Bronchial epithelial cell (primary cell): ENCODE measurements around the gene SHISA6. TPM values are rescaled to one million over a fixed set of nuclear protein-coding genes. Genes with fewer than 3 reads are reported as not detected.

ENCODE experiments used
- DNase-seq: peaks from one replicate; pipeline ENCODE4 v3.0.0-alpha.2; 2010; ENCODE audit warnings: low read depth
- FAIRE-seq: peaks from 2 replicates; lab custom pipeline; 2011; peaks lifted over from hg19 to GRCh38; lab: Jason Lieb, UNC
- H3K27me3 ChIP-seq: 2 replicates; pipeline ENCODE4 v1.5.1; 2011; ENCODE audit warnings: low read length; ENCODE audit not compliant: control insufficient read depth, insufficient read depth
- H3K36me3 ChIP-seq: 2 replicates; pipeline ENCODE4 v1.5.1; 2011; ENCODE audit warnings: low read length; ENCODE audit not compliant: control insufficient read depth, insufficient read depth
- H3K4me3 ChIP-seq: 2 replicates; pipeline ENCODE4 v1.5.1; 2011; ENCODE audit warnings: mild to moderate bottlenecking, low read depth, low read length, control low read depth
- CTCF ChIP-seq: IDR thresholded peaks from 2 replicates; pipeline ENCODE4 v1.5.1; 2011; ENCODE audit warnings: mild to moderate bottlenecking, moderate library complexity, low read length, control low read depth, inconsistent platforms; ENCODE audit not compliant: insufficient read depth, severe bottlenecking
- total RNA-seq: library from RNA; depleted of rRNA; stranded (reverse); fragments of >200 nt; gene quantifications from 2 replicates; pipeline ENCODE4 v1.2.1, GENCODE V29; 2014

The SHISA6 gene
- total RNA-seq, 1 donor from 2014 or later = not detected

GRCh38 chr17:11264183-11264871 lies 23.3 kb downstream of the SHISA6 start:
- FAIRE-seq = no peak
- no peaks in the 10 kb centered on the region for H3K27me3 ChIP-seq
- no peaks in the 10 kb centered on the region for H3K36me3 ChIP-seq
- no peak overlapping the region for H3K4me3 ChIP-seq
- peak; percentile 5 for DNase-seq
- no peak for TF ChIP-seq CTCF

- FAIRE-seq (no peak), DNase-seq (no peak)
- Histone ChIP-seq H3K4me3 (no peak overlapping the region), H3K27me3 (no peaks in the 10 kb centered on the region), H3K36me3 (no peaks in the 10 kb centered on the region)
- TF ChIP-seq CTCF = no peak
Observed at GRCh38 chr17:11267999-11268575, 27.1 kb downstream of the SHISA6 start.

- no peak for TF ChIP-seq CTCF
- Histone ChIP-seq H3K4me3 (no peak overlapping the region), H3K27me3 (no peaks in the 10 kb centered on the region), H3K36me3 (no peaks in the 10 kb centered on the region)
- FAIRE-seq = no peak
- no peak for DNase-seq
Observed at GRCh38 chr17:11269210-11269609, 28.2 kb downstream of the SHISA6 start.

- DNase-seq (no peak), FAIRE-seq (no peak)
- TF ChIP-seq CTCF = no peak
- no peak overlapping the region for H3K4me3 ChIP-seq
- no peaks in the 10 kb centered on the region for H3K27me3 ChIP-seq
- no peaks in the 10 kb centered on the region for H3K36me3 ChIP-seq
Observed at GRCh38 chr17:11272191-11272590, 31.2 kb downstream of the SHISA6 start.

GRCh38 chr17:11273596-11273995 lies 32.6 kb downstream of the SHISA6 start:
- no peak for DNase-seq
- no peak for TF ChIP-seq CTCF
- H3K27me3 ChIP-seq = no peaks in the 10 kb centered on the region
- H3K36me3 ChIP-seq = no peaks in the 10 kb centered on the region
- no peak for FAIRE-seq
- no peak overlapping the region for H3K4me3 ChIP-seq
